ENCODE data around the gene CELSR1. TPM values are rescaled to one million over a fixed set of nuclear protein-coding genes. Genes with fewer than 3 reads are reported as not detected.

Gene CELSR1
- total RNA-seq, 1 experiment from 2014 or later, result 22.6 TPM

DNA sequence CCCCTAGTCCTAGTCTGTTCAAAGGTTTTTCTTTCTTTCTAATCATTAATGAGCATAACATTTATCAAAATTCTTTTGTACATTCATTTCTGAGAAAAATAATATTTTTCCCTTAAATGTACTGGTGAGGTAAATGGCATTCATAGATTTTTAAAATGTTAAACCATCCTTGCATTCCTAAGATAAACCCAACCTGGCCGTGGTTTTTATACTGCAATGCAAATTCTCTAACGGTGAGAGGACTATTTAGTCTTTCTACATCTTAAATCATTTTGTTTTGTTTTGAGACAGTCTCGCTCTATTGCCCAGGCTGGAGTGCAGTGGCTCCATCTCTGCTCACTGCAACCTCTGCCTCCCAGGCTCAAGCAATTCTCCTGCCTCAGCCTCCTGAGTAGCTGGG is 161.3 kb downstream of the CELSR1 start:
- no peak overlapping the region for H3K9ac ChIP-seq (ENCODE audit: extremely low read depth, insufficient read length, low read length)
- H3K4me3 Mint-ChIP-seq, result no peak overlapping the region
- no peak overlapping the region for H3K56ac ChIP-seq (ENCODE audit: insufficient read length, low read depth, low read length)
- no peak overlapping the region for H3K4me2 ChIP-seq (ENCODE audit: insufficient read depth, insufficient read length, low read length)
- no peak overlapping the region for H2AK5ac ChIP-seq (ENCODE audit: insufficient read length, low read length)
- no peak overlapping the region for H2AFZ ChIP-seq (ENCODE audit: low read length)
- H3T11ph ChIP-seq (ENCODE audit: low read length), result no peak overlapping the region
- H3K23me2 ChIP-seq (ENCODE audit: insufficient read length, low read depth, low read length, poor library complexity, severe bottlenecking), result peaks cover 4% of the 10 kb centered on the region
- no peaks in the 10 kb centered on the region for H3K27me3 ChIP-seq (ENCODE audit: insufficient read depth, low read length)
- no peak overlapping the region for H2BK12ac ChIP-seq (ENCODE audit: insufficient read length, low read depth, low read length)
- peaks cover 14 to 33% (median 22%) of the 10 kb centered on the region in 3 experiments for H3K36me3 Mint-ChIP-seq (ENCODE audit: insufficient read depth in 1 of 3, low read depth in 3 of 3)
- no peak overlapping the region for H3K23ac ChIP-seq (ENCODE audit: insufficient read length, low read depth, low read length)
- no peak overlapping the region for H2BK5ac ChIP-seq (ENCODE audit: insufficient read length, low read length)
- no peak overlapping the region for H2BK20ac ChIP-seq (ENCODE audit: low read depth, low read length, poor library complexity, severe bottlenecking)
- H3K18ac ChIP-seq (ENCODE audit: insufficient read length, low read depth, low read length), result no peak overlapping the region
- TF ChIP-seq, protein P1, sequence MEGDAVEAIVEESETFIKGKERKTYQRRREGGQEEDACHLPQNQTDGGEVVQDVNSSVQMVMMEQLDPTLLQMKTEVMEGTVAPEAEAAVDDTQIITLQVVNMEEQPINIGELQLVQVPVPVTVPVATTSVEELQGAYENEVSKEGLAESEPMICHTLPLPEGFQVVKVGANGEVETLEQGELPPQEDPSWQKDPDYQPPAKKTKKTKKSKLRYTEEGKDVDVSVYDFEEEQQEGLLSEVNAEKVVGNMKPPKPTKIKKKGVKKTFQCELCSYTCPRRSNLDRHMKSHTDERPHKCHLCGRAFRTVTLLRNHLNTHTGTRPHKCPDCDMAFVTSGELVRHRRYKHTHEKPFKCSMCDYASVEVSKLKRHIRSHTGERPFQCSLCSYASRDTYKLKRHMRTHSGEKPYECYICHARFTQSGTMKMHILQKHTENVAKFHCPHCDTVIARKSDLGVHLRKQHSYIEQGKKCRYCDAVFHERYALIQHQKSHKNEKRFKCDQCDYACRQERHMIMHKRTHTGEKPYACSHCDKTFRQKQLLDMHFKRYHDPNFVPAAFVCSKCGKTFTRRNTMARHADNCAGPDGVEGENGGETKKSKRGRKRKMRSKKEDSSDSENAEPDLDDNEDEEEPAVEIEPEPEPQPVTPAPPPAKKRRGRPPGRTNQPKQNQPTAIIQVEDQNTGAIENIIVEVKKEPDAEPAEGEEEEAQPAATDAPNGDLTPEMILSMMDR (conservative IDR thresholded peaks at IDR 0.05), result no peak
- no peak overlapping the region for H2BK15ac ChIP-seq (ENCODE audit: low read depth, low read length)
- peaks cover 6% of the 10 kb centered on the region; the same call in 1 of the 2 replicates for H3K4me1 ChIP-seq (ENCODE audit: insufficient read depth, low read length)
- no peaks in the 10 kb centered on the region for H3K9me3 ChIP-seq (ENCODE audit: control insufficient read depth, low read depth, low read length)
- no peak overlapping the region for H3K14ac ChIP-seq (ENCODE audit: insufficient read depth, low read length)
- no peak overlapping the region for H3K4ac ChIP-seq (ENCODE audit: low read depth, low read length)
- peaks cover 2% of the 10 kb centered on the region for H4K20me1 ChIP-seq (ENCODE audit: control insufficient read depth, insufficient read depth, insufficient read length)
- DNase-seq, result no peak
- H3K79me1 ChIP-seq (ENCODE audit: insufficient read depth, low read depth, low read length, poor library complexity, severe bottlenecking), result no peaks in the 10 kb centered on the region
- no peak overlapping the region for H4K8ac ChIP-seq (replicated peaks; ENCODE audit: insufficient read length, low read depth, low read length)
- no peaks in the 10 kb centered on the region for H3K79me2 ChIP-seq (ENCODE audit: insufficient read depth, low read length)
- H4K91ac ChIP-seq (ENCODE audit: insufficient read length, low read depth, low read length), result no peak overlapping the region
- H3K27me3 Mint-ChIP-seq (ENCODE audit: low read depth), result no peaks in the 10 kb centered on the region
- no peak overlapping the region for H4K5ac ChIP-seq (ENCODE audit: insufficient read length, low read depth, low read length)
- H2BK120ac ChIP-seq (ENCODE audit: low read depth, low read length, poor library complexity, severe bottlenecking), result no peak overlapping the region
- no peak overlapping the region for H3K27ac ChIP-seq (ENCODE audit: insufficient read length, low read depth, low read length)
- H3K9me3 Mint-ChIP-seq, result peaks cover 5 to 7% of the 10 kb centered on the region in 2 experiments; a peak in 2 of 5 replicates
- peaks cover 40 to 44% of the 10 kb centered on the region in 2 experiments for H3K4me1 Mint-ChIP-seq
- no peak overlapping the region for H3K27ac Mint-ChIP-seq
- no CpG with 5 or more reads among the region's 3 CpGs for WGBS (ENCODE audit: extremely low coverage, insufficient read length, low lambda C conversion rate)

Data from H9 (cell line).